ENCODE measurements around the gene WIPI1. TPM values are rescaled to one million over a fixed set of nuclear protein-coding genes. Genes with fewer than 3 reads are reported as not detected.
"Not testable (repeated sequence)": the region's sequence is repeated elsewhere in the genome, so short reads cannot be mapped to it uniquely, and the experiment has no call there.

WIPI1 gene
- total and polyA plus RNA-seq, 2 donors: 6.8 to 17.8 TPM

DNA sequence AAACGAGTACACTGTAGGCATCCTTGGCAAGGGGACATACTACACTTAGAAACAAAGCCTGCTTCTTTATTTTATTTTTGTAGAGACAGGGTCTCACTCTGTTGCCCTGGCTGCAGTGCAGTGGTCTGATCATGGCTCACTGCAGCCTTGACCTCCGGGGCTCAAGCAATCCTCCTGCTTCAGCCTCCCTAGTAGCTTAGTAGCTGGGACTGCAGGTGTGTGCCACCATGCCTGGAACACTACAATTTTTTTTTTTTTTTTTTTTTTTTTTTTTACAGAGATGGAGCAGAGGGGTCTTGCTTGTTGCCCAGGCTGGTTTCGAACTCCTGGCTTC lies 78.2 kb downstream of the WIPI1 start:
- Histone ChIP-seq H3K27ac (ENCODE audit: low read depth in 1 of 2, low read length in 1 of 2) (no peak overlapping the region), H3K4me1 (ENCODE audit: control insufficient read depth in 2 of 2, insufficient read depth in 2 of 2, low read length in 2 of 2) (peaks cover 8 to 26% of the 10 kb centered on the region in 2 donors), H3K36me3 (ENCODE audit: control insufficient read depth in 2 of 2, insufficient read depth in 2 of 2, low read length in 1 of 2) (no peaks in the 10 kb centered on the region), H3K4me3 (ENCODE audit: low read length in 2 of 2) (no peak overlapping the region), H3K9me3 (ENCODE audit: control insufficient read depth in 2 of 2, insufficient read depth in 1 of 2, low read length in 1 of 2) (no peaks in the 10 kb centered on the region), H3K27me3 (ENCODE audit: control insufficient read depth in 2 of 2, insufficient read depth in 1 of 2, low read length in 1 of 2) (no peaks in the 10 kb centered on the region)
- 94% methylated on average over 3 of the region's 3 CpGs for WGBS
- no peak for DNase-seq (ENCODE audit: low read depth in 6 of 9, low spot score in 9 of 9)

DNA sequence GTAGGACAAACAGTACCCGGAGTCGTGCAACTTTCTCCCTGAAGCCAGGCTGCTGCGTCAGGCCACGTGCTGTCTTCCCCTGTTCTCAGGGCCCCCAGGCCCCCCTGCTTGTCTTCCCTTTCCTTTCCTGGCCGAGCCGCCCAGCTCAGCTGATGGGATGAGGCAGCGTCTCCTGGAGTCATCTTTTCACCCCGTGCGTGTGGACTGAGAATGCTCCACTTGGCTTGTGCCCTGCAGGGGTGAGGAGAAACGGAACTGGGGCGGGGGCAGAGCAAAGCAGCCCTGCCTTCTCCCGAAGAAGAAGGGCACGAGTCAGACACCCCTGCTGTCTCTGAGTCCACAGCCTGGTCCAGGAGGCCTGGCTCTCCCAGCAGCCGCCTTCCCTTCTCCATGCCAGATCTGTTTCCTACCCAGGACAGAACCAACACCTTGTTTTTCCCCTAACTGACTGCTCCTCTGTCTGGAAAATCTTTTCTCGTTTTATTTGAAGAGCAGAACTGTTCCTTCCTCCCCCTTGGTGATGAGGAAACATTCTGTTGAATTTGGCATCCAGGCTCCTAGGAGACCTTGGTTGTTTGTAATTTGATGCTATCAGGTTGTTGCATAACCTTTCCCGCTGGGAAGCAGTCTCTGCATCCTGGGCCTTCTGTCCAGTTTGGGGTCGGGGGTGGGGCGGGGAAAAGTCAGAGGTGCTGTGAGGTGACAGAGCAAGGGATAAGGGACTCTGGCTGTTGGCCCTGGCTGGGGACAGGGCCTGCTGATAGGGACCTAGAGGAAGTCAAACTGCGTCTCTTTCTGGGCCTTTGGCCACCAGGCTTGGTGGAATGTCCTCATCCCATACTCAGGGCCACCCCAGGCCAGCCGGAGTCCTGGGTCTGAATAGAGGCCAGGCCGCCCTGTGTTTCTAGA lies 78.8 kb downstream of the WIPI1 start:
- DNase-seq (ENCODE audit: low read depth in 6 of 9, low spot score in 9 of 9): no peak
- Histone ChIP-seq H3K9me3 (ENCODE audit: control insufficient read depth in 2 of 2, insufficient read depth in 1 of 2, low read length in 1 of 2) (no peaks in the 10 kb centered on the region), H3K27me3 (ENCODE audit: control insufficient read depth in 2 of 2, insufficient read depth in 1 of 2, low read length in 1 of 2) (no peaks in the 10 kb centered on the region), H3K4me3 (ENCODE audit: low read length in 2 of 2) (no peak overlapping the region), H3K27ac (ENCODE audit: low read depth in 1 of 2, low read length in 1 of 2) (peak overlapping the region; percentile 37 to 61), H3K36me3 (ENCODE audit: control insufficient read depth in 2 of 2, insufficient read depth in 2 of 2, low read length in 1 of 2) (no peaks in the 10 kb centered on the region), H3K4me1 (ENCODE audit: control insufficient read depth in 2 of 2, insufficient read depth in 2 of 2, low read length in 2 of 2) (peaks cover 2 to 20% of the 10 kb centered on the region in 2 donors)
- 83% methylated on average over 21 of the region's 21 CpGs for WGBS

DNA sequence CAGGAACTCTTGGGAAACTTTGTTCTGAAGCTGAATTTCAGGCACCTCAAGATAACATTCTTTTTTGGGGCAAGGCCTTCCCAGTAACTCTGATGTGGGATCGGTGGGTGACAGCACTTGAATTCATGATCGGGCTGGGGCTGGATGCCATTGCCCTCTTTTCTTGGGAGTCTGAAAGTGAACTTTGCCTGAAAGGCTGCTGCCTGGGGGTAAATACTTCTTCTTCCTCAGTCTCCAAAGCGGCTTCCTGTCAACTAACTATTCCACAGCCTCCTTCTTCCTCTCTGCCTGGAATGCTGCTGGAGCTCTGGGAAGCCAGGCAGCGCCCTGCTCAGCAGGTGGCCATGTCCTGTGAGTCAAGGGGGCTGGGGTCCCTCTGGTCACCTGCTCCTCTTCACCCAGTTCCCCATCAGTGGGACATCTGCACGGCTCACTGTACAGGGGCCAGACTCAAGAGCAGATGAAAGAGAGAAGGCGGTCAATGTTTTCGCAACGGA lies 79.5 kb downstream of the WIPI1 start:
- Histone ChIP-seq H3K4me1 (ENCODE audit: control insufficient read depth in 2 of 2, insufficient read depth in 2 of 2, low read length in 2 of 2) (peaks cover 0 to 15% of the 10 kb centered on the region in 2 donors), H3K4me3 (ENCODE audit: low read length in 2 of 2) (no peak overlapping the region), H3K27me3 (ENCODE audit: control insufficient read depth in 2 of 2, insufficient read depth in 1 of 2, low read length in 1 of 2) (no peaks in the 10 kb centered on the region), H3K27ac (ENCODE audit: low read depth in 1 of 2, low read length in 1 of 2) (peak overlapping the region; percentile 12 to 61), H3K36me3 (ENCODE audit: control insufficient read depth in 2 of 2, insufficient read depth in 2 of 2, low read length in 1 of 2) (no peaks in the 10 kb centered on the region), H3K9me3 (ENCODE audit: control insufficient read depth in 2 of 2, insufficient read depth in 1 of 2, low read length in 1 of 2) (no peaks in the 10 kb centered on the region)
- DNase-seq (ENCODE audit: low read depth in 6 of 9, low spot score in 9 of 9): no peak
- 91% methylated on average over 8 of the region's 8 CpGs for WGBS

DNA sequence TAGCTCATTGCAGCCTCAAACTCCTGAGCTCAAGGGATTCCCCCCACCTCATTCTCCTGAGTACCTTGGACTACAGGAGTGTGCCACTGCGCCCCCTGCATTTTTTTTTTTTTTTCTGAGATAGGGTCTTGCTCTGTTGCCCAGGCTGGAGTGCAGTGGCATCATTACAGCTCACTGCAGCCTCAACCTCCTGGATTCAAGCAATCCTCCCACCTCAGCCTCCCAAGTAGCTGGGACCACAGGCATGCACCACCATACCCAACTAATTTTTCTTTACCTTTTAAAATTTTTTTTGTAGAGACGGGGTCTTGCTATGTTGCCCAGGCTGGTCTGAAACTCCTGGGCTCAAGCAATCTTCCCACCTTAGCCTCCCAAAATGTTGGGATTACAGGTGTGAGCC lies 81.1 kb downstream of the WIPI1 start:
- WGBS: 70% methylated on average over 2 of the region's 2 CpGs
- H3K4me3 ChIP-seq (ENCODE audit: low read length in 2 of 2); DNase-seq (ENCODE audit: low read depth in 6 of 9, low spot score in 9 of 9); H3K27ac ChIP-seq (ENCODE audit: low read depth in 1 of 2, low read length in 1 of 2); H3K9me3 ChIP-seq (ENCODE audit: control insufficient read depth in 2 of 2, insufficient read depth in 1 of 2, low read length in 1 of 2); H3K36me3 ChIP-seq (ENCODE audit: control insufficient read depth in 2 of 2, insufficient read depth in 2 of 2, low read length in 1 of 2); H3K27me3 ChIP-seq (ENCODE audit: control insufficient read depth in 2 of 2, insufficient read depth in 1 of 2, low read length in 1 of 2): not testable (repeated sequence)
- peaks cover 0 to 15% of the 10 kb centered on the region in 2 donors for H3K4me1 ChIP-seq (ENCODE audit: control insufficient read depth in 2 of 2, insufficient read depth in 2 of 2, low read length in 2 of 2)

- Histone ChIP-seq H3K27ac (ENCODE audit: low read depth in 1 of 2, low read length in 1 of 2) (no peak overlapping the region), H3K36me3 (ENCODE audit: control insufficient read depth in 2 of 2, insufficient read depth in 2 of 2, low read length in 1 of 2) (no peaks in the 10 kb centered on the region), H3K4me1 (ENCODE audit: control insufficient read depth in 2 of 2, insufficient read depth in 2 of 2, low read length in 2 of 2) (peaks cover 0 to 15% of the 10 kb centered on the region in 2 donors), H3K9me3 (ENCODE audit: control insufficient read depth in 2 of 2, insufficient read depth in 1 of 2, low read length in 1 of 2) (no peaks in the 10 kb centered on the region), H3K27me3 (ENCODE audit: control insufficient read depth in 2 of 2, insufficient read depth in 1 of 2, low read length in 1 of 2) (no peaks in the 10 kb centered on the region), H3K4me3 (ENCODE audit: low read length in 2 of 2) (no peak overlapping the region)
- 97% methylated on average over 8 of the region's 8 CpGs for WGBS
- no peak for DNase-seq (ENCODE audit: low read depth in 6 of 9, low spot score in 9 of 9)
These were observed 81.7 kb downstream of the WIPI1 start for GRCh38 chr17:68375566-68375965.

Other genes starting within 250 kb of the WIPI1 start
- gene AMZ2, start 209.5 kb downstream of the WIPI1 start, total RNA-seq: 64.5 TPM
- 112 TPM for gene AMZ2, start 209.5 kb downstream of the WIPI1 start, polyA plus RNA-seq
- gene SLC16A6, start 166.4 kb downstream of the WIPI1 start, total RNA-seq: 2.0 TPM
- gene SLC16A6, start 166.4 kb downstream of the WIPI1 start, polyA plus RNA-seq: 2.4 TPM
- 5.2 TPM for gene ARSG, start 166.0 kb downstream of the WIPI1 start, total RNA-seq
- 2.6 TPM for gene ARSG, start 166.0 kb downstream of the WIPI1 start, polyA plus RNA-seq
- gene PRKAR1A, start 54.9 kb upstream of the WIPI1 start, total RNA-seq: 140 TPM
- 144 TPM for gene PRKAR1A, start 54.9 kb upstream of the WIPI1 start, polyA plus RNA-seq
- 3.7 TPM for gene FAM20A, start 143.9 kb upstream of the WIPI1 start, total RNA-seq
- gene FAM20A, start 143.9 kb upstream of the WIPI1 start, polyA plus RNA-seq: 35.3 TPM